ENCODE results near the gene RAI14.
A peak's percentile ranks its signal among the peaks of the same experiment; 100 is the strongest.

RAI14 gene

DNA sequence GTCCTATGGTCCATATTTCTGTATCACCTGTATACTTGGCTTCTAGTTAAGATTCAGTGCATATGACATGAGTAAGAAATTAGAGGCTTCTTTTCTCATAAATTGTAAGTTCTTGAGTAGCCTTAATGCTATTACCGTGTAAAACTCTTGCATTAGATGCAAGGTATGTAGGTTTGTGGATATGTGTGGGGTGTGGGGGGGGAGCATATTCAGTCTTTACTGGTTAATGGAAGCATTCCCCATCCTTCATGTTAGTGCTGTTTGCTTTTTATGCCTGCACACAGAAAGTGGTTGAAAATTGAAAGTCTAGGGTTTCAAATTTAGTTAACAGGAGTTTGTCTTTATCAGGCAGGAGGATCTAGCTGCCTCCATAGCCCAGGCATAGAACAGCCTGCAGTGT, 16.1 kb downstream of the RAI14 start:
- no peak for TF ChIP-seq JUND (IDR thresholded peaks at IDR 0.05; ENCODE audit: low read depth)
- in situ Hi-C loops (cut with HindIII; ENCODE audit: low pct_unique_long_range_greater_than_20kb, low sequenced_read_pairs) = no loop called here
- no peak for DNase-seq (ENCODE audit: low read depth in 1 of 2, low spot score in 1 of 2)

DNA sequence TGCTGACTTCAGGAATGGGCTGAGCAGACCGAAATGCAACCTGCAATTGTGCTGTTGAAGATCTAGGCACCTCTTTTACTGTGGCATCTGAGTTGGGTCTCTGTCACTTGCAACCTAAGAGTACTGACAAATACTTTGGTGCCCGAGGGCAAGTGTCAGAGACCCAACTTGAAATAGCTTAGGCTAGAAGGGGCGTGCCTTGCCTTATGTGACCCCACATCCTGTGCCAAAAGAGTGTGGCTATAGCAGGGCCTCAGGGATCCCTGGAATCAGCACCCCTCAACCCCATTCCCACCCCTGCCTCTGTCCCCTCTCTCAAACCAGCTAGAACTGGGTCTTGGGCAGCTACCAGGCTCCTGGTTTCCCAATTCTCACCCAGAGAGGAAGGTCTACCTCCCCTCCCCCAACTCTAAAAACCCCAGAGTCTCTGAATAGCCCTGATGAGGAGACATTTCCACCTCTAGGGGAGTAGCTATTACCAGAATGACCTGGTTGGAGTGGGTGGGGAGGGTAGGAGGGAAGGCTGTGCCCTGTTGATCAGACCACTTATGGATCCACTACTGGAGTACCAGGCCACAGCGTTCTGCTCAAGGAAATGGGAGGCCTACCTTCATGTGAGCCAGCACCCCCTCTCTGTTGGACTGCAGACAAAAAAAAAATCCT, 17.5 kb downstream of the RAI14 start:
- in situ Hi-C loops (cut with HindIII; ENCODE audit: low pct_unique_long_range_greater_than_20kb, low sequenced_read_pairs) = no loop called here
- no peak for DNase-seq (ENCODE audit: low read depth in 1 of 2, low spot score in 1 of 2)

DNA sequence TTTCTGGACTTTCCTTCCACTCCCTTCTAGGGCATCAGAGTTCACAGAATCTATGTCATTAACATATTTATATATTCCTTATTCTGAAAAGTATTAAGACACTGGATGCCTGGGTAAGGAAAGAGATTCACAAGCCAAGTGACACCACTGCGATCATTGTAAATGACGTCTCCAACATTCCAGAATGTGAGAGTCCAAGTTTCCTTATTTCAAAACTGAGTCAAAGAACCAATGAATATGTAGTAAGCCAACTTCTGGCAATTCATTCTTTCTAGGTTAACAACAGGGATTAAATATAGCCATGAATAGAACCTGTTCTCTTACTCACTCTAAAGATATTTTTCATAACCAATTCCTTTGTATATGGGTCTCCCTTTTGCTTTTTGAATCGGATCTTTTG, 18.1 kb downstream of the RAI14 start:
- TF ChIP-seq JUND (IDR thresholded peaks at IDR 0.05; ENCODE audit: low read depth) = no peak
- in situ Hi-C loops (cut with HindIII; ENCODE audit: low pct_unique_long_range_greater_than_20kb, low sequenced_read_pairs) = no loop called here
- no peak for DNase-seq (ENCODE audit: low read depth in 1 of 2, low spot score in 1 of 2)

More for the DNA sequence above, 17.5 kb downstream of the RAI14 start:
- no peak for TF ChIP-seq JUND (IDR thresholded peaks at IDR 0.05; ENCODE audit: low read depth)

DNA sequence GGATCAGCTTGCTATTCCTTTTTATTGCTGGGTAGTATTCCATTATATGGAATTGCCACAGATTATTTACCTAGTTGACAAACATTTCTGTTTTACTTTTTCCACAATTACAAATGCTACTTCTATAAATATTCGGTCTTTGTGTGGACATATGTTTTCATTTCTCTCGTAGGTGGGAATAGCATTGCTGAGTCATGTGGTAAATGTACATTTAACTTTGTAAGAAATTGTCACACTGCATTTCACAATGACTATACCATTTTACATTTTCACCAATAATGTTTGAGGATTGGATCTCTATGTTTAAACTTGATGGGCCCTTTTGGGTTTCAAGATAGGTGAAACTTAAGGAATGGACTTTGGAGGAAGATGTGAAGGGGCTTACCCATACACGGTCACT, 19.7 kb downstream of the RAI14 start:
- no peak for DNase-seq (ENCODE audit: low read depth in 1 of 2, low spot score in 1 of 2)
- TF ChIP-seq JUND (IDR thresholded peaks at IDR 0.05; ENCODE audit: low read depth) = no peak
- in situ Hi-C loops (cut with HindIII; ENCODE audit: low pct_unique_long_range_greater_than_20kb, low sequenced_read_pairs) = no loop called here

DNA sequence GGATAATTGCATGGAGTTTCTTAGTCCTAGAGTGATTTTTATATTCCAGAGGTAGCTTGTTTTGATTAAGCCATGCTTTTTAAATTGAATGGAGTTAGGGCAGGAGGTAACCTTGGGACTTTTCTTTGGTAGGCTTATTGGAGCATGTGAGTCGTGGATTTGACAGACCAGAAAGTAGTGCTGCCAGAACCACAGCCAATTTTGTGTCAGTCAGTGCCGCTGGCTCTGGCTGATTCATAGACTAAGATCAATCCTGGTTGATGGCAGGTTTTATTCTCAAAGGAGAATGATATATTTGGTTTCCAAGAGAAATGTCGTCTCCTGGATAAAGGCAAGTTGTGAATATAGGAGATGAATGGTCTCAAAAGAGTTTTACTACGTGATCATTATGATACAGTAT, 20.3 kb downstream of the RAI14 start:
- in situ Hi-C loops (cut with HindIII; ENCODE audit: low pct_unique_long_range_greater_than_20kb, low sequenced_read_pairs) = no loop called here
- DNase-seq (ENCODE audit: low read depth in 1 of 2, low spot score in 1 of 2) = no peak
- no peak for TF ChIP-seq JUND (IDR thresholded peaks at IDR 0.05; ENCODE audit: low read depth)

DNA sequence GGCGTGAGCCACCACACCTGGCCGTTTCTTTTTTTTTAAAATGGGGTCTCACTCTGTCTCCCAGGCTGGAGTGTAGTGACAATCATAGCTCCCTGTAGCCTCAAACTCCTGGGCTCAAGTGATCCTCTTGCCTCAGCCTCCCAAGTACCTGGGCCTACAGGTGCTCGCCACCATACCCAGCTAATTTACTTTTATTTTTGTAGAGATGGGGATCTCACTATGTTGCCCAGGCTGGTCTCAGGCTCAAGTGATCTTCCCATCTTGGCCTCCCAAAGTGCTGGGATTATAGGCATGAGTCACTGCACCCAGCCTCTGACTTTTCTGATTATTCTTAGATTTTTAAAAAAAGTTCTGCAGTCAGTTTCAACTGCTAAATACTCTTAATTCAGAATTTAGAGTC, 21.3 kb downstream of the RAI14 start:
- TF ChIP-seq JUND (IDR thresholded peaks at IDR 0.05; ENCODE audit: low read depth) = no peak
- no peak for DNase-seq (ENCODE audit: low read depth in 1 of 2, low spot score in 1 of 2)
- in situ Hi-C loops (cut with HindIII; ENCODE audit: low pct_unique_long_range_greater_than_20kb, low sequenced_read_pairs) = no loop called here

DNA sequence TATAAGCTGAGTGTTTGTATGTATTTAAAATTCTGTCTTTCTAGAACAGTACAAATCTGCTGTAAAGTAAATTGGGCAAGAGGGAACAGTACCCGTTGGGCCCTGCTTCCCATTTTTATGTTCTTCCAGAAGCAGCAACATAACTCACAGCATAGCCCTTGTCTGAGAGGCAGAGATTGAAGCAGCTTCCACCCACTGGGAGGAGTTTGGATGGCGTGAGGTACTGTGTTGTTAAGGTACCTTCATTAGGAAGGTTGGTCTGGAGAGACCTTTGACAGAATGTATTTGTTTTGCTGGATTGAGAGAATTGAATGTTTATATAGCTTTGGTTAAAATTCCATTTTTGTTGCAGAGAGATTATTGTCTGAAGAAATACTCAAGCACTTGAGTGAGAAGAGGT, 24.8 kb downstream of the RAI14 start:
- in situ Hi-C loops (cut with HindIII; ENCODE audit: low pct_unique_long_range_greater_than_20kb, low sequenced_read_pairs) = no loop called here
- no peak for TF ChIP-seq JUND (IDR thresholded peaks at IDR 0.05; ENCODE audit: low read depth)
- no peak for DNase-seq (ENCODE audit: low read depth in 1 of 2, low spot score in 1 of 2)

DNA sequence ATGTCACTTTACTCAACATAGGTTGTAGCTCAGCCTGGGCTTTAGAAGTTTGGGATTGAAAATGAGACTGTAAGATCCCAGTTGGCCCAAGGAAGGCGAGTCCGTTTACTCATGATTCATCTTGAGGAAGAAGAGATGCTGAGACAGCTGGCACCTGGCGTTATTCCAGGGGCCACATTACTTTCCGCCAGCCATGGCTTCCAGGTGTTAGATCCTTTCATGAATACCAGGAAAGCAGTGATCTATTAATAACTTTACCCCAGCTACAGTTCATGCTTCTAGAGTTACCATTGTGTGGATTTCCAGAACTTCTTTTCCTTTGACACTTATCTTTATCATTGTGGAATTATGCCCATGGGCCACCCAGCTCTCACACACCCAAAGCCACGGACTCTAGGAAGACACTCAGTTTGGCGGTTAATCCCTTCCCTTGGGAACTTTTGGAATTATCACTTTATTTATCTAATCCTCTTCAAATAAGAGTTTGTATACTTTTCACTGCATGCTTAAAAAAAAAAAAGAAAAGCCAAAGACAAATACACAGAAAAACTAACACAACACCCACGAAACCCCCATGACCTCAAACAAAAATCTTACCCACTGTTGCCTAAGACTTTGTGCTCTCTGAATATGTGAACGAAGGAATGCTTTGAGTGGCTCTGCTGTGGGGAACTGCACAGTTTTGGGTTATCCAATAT, 26.9 kb downstream of the RAI14 start:
- TF ChIP-seq JUND (IDR thresholded peaks at IDR 0.05; ENCODE audit: low read depth) = no peak
- peak in 1 of 2 experiments; percentile 21 for DNase-seq (ENCODE audit: low read depth in 1 of 2, low spot score in 1 of 2)
- in situ Hi-C loops (cut with HindIII; ENCODE audit: low pct_unique_long_range_greater_than_20kb, low sequenced_read_pairs) = no loop called here

DNA sequence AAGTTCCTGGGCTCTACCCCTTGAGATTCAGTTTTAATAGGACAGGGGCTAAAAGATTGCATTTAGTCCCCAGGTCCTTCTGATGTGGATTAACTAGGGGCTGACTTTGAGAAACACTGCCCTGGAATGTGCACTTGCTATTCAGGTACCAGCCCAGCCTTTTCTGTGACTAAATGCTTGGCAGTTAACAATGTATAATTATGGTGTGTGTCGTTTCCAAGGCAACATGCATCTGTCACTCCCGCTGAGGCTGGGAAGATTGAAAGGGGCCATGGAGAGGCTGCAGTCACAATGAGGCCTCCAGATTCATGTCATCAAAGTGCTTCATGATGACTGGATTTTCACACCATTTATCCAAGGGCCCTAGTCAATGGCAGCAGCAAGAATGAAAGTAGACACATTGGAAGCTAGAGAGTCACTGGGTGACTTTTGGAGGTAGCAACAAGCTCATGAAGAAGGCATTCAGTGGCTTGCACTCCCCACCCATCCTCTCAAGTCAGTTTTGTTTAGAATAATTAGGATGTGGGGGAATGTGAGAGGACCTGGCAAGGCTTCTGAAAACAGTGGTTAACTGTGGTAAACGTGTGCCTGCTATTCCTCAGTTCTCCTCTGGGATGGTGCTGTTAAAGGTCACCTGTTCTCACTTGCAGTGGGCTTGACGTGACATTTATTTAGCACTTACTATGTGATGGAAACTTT, 28.3 kb downstream of the RAI14 start:
- TF ChIP-seq JUND (IDR thresholded peaks at IDR 0.05; ENCODE audit: low read depth) = no peak
- no peak for DNase-seq (ENCODE audit: low read depth in 1 of 2, low spot score in 1 of 2)
- in situ Hi-C loops (cut with HindIII; ENCODE audit: low pct_unique_long_range_greater_than_20kb, low sequenced_read_pairs) = no loop called here

DNA sequence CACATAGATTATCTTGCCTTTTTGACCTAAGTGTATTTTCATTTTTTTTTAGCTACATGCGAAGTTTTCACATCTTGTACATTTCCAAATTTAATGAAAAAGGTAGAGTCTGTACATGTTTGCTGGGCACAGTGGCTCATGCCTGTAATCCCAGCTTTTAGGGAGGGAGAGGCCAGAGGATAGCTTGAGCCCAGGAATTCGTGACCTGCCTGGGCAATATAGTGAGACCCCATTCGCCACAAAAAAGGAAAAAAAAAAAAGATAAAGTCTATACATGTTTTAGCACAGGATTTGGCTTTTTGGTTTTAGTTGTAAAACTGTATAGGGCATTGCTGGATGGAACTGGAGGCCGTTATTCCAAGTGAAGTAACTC, 28.8 kb downstream of the RAI14 start:
- no peak for DNase-seq (ENCODE audit: low read depth in 1 of 2, low spot score in 1 of 2)
- in situ Hi-C loops (cut with HindIII; ENCODE audit: low pct_unique_long_range_greater_than_20kb, low sequenced_read_pairs) = no loop called here
- TF ChIP-seq JUND (IDR thresholded peaks at IDR 0.05; ENCODE audit: low read depth) = no peak

DNA sequence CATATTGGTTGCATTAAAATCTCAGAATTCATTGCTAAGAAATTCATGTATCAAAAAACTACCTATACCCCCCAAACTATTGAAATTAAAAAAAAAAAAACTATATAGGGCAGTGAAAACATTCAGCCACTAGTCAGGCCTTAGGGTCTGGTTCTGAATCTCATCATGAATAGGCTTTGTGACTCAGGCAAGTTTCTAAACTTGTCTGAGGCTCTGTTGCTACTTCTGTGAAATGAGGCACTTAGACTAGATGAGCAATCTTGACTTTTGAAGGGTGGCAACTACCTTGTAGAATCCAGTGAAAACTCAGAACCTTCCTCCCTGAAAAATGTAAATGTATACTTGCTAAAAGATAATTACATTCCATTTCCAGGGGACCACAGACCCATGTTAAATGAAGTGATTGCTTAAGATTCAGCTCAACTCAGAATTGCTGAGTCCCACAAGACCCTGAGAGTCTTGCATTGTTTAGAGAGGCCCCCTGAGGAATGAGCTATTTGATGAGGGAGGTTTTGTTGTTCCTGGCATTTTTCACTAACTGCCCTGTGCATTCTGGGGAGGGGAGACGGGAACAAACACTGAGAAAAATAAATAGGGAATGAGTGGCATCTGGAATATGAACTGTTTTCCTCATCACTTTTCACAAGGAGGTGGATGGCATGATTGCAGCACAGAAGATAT, 29.5 kb downstream of the RAI14 start:
- TF ChIP-seq JUND (IDR thresholded peaks at IDR 0.05; ENCODE audit: low read depth) = no peak
- in situ Hi-C loops (cut with HindIII; ENCODE audit: low pct_unique_long_range_greater_than_20kb, low sequenced_read_pairs) = no loop called here
- no peak for DNase-seq (ENCODE audit: low read depth in 1 of 2, low spot score in 1 of 2)

DNA sequence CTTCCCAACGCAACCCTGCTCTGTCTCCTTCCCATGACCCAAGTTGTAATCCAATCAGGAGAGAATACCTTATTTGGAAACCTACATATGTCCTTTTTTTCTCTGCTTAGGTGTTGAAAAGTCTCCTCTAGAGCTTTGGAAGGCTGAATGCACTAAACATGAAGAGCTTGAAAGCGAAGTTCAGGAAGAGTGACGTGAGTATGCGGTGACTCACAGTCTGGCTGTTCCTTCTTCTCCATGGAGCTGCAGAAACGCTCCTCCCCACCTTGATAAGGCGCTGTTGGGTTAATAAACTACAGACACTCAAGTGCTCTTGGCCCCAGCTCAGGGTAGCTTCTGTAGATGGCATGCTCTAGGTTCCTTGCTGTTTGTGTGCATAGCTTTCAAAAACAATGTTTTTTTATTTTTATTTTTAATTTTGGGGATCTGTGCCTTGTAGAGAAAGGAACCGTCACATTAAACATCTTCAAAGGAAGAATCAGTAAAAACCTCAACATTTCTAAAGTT, 30.7 kb downstream of the RAI14 start:
- no peak for DNase-seq (ENCODE audit: low read depth in 1 of 2, low spot score in 1 of 2)
- no peak for TF ChIP-seq JUND (IDR thresholded peaks at IDR 0.05; ENCODE audit: low read depth)
- in situ Hi-C loops (cut with HindIII; ENCODE audit: low pct_unique_long_range_greater_than_20kb, low sequenced_read_pairs) = no loop called here

All from T47D (cell line).